Aorta (tissue), 5 donors: Measurements from ENCODE around the gene ANKRD33B. TPM values are rescaled to one million over a fixed set of nuclear protein-coding genes. Genes with fewer than 3 reads are reported as not detected.
A peak's percentile ranks its signal among the peaks of the same experiment; 100 is the strongest.

Source experiments
- ATAC-seq: fragments of 200-7000 bp; cut with Tn5 transposase; one replicate; pipeline ENCODE4 v1.9.1; 2022; ENCODE audit warnings: moderate library complexity; ENCODE audit not compliant: low FRiP score
- DNase-seq, 2 donors: peaks; one replicate each; pipeline ENCODE4 v3.0.0-alpha.2; 2020
- H3K27ac ChIP-seq, 2 donors: one replicate each; pipeline ENCODE4 v1.5.1; 2013; ENCODE audit warnings: low read length in 2 of 2, mild to moderate bottlenecking in 2 of 2, moderate library complexity in 2 of 2, control low read depth in 1 of 2, inconsistent platforms in 1 of 2, low read depth in 1 of 2
- H3K27me3 ChIP-seq, 2 donors: one replicate each; pipeline ENCODE4 v1.6.1; 2013; ENCODE audit warnings: control low read depth in 1 of 2, low read length in 1 of 2, mild to moderate bottlenecking in 1 of 2, moderate library complexity in 1 of 2; ENCODE audit not compliant: insufficient read depth in 2 of 2, control insufficient read depth in 1 of 2
- H3K36me3 ChIP-seq, 2 donors: one replicate each; pipeline ENCODE4 v1.6.1; 2013; ENCODE audit warnings: control low read depth in 1 of 2, low read length in 1 of 2, mild to moderate bottlenecking in 1 of 2; ENCODE audit not compliant: insufficient read depth in 2 of 2, control insufficient read depth in 1 of 2
- H3K4me1 ChIP-seq, 2 donors: one replicate each; pipeline ENCODE4 v1.6.1; 2013; ENCODE audit warnings: low read length in 2 of 2, control low read depth in 1 of 2, mild to moderate bottlenecking in 1 of 2, moderate library complexity in 1 of 2; ENCODE audit not compliant: insufficient read depth in 2 of 2, control insufficient read depth in 1 of 2
- H3K4me3 ChIP-seq, 2 donors: one replicate each; pipeline ENCODE4 v1.5.1; 2013; ENCODE audit warnings: low read length in 2 of 2, control low read depth in 1 of 2, mild to moderate bottlenecking in 1 of 2
- H3K9me3 ChIP-seq: one replicate; pipeline ENCODE4 v1.6.1; 2013; ENCODE audit warnings: mild to moderate bottlenecking, low read length; ENCODE audit not compliant: control insufficient read depth
- WGBS, 2 donors: extraction: QIAGEN DNeasy Blood & Tissue Kit; methylation state at CpG; one replicate each; pipeline ENCODE4 v1.1.7; 2013; 5-methylcytosine and 5-hydroxymethylcytosine counted together
- intact Hi-C, 2 donors: fragments of 100-400 bp; cut with DNase I; formaldehyde crosslinking; loops; one replicate each; pipeline versions ENCODE4 v1.14.2 to v1.15.0; 2022
- polyA plus RNA-seq, 2 donors: library from polyadenylated mRNA; stranded (reverse); fragments of 200-250 nt; gene quantifications; one replicate each; pipeline ENCODE4 v1.2.3, GENCODE V29; 2013
- total RNA-seq, 2 donors: library from RNA; stranded (reverse); fragmentation: NEBNext Ultra II Directional; extraction: Animal tissue kit (Norgen Biotek cat#: 25700); gene quantifications; one replicate each; pipeline ENCODE4 v1.2.1, GENCODE V29; 2021
- donor health status: healthy with polysubstance abuse.
- donor health status: Bipolar disorder and iron deficiency.
- donor health status: DM: no; HTN: no; CAD: no.
- donor health status: DM: no; HTN: no; CAD: no.
- donor health status: DM: yes; HTN: yes; CAD: no.

Gene ANKRD33B
- total and polyA plus RNA-seq, 4 donors, result 0.75 to 4.9 (median 3.3) TPM

GRCh38 chr5:10653751-10654400 lies 90.0 kb downstream of the ANKRD33B start:
- WGBS, 2 donors, result 85 to 86% methylated on average over 12 of the region's 12 CpGs
- ATAC-seq, result no peak
- no peak overlapping the region for H3K27ac ChIP-seq
- H3K27me3 ChIP-seq, result no peaks in the 10 kb centered on the region
- H3K4me3 ChIP-seq, result no peak overlapping the region
- intact Hi-C loops, result no loop called here
- H3K9me3 ChIP-seq, result no peaks in the 10 kb centered on the region
- H3K36me3 ChIP-seq, result no peaks in the 10 kb centered on the region
- no peak for DNase-seq
- no peaks in the 10 kb centered on the region for H3K4me1 ChIP-seq

- Histone ChIP-seq H3K27me3 (no peaks in the 10 kb centered on the region), H3K36me3 (no peaks in the 10 kb centered on the region), H3K27ac (no peak overlapping the region), H3K4me1 (no peaks in the 10 kb centered on the region), H3K4me3 (no peak overlapping the region), H3K9me3 (no peaks in the 10 kb centered on the region)
- DNase-seq (no peak), ATAC-seq (no peak)
- WGBS, 2 donors, result 93 to 95% methylated on average over 13 of the region's 13 CpGs
- intact Hi-C loops, result no loop called here
Measured at GRCh38 chr5:10654566-10654965, 90.7 kb downstream of the ANKRD33B start.

GRCh38 chr5:10655161-10655971 lies 91.5 kb downstream of the ANKRD33B start:
- Histone ChIP-seq H3K36me3 (no peaks in the 10 kb centered on the region), H3K27me3 (no peaks in the 10 kb centered on the region), H3K9me3 (no peaks in the 10 kb centered on the region), H3K4me1 (no peaks in the 10 kb centered on the region), H3K4me3 (no peak overlapping the region), H3K27ac (no peak overlapping the region)
- 88% methylated on average over 29 of the region's 29 CpGs for WGBS, 2 donors
- peak; percentile 29 for ATAC-seq
- DNase-seq, result no peak
- intact Hi-C loops, result no loop called here

- H3K27ac ChIP-seq, result no peak overlapping the region
- H3K9me3 ChIP-seq, result no peaks in the 10 kb centered on the region
- H3K4me1 ChIP-seq, result no peaks in the 10 kb centered on the region
- WGBS, 2 donors, result 86% methylated on average over 18 of the region's 18 CpGs
- no peak overlapping the region for H3K4me3 ChIP-seq
- no peaks in the 10 kb centered on the region for H3K27me3 ChIP-seq
- no peaks in the 10 kb centered on the region for H3K36me3 ChIP-seq
- DNase-seq (no peak), ATAC-seq (no peak)
- intact Hi-C loops, result no loop called here
Measured at GRCh38 chr5:10655972-10656830, 92.3 kb downstream of the ANKRD33B start.

- DNase-seq, result no peak
- 85 to 97% methylated on average over 4 of the region's 4 CpGs for WGBS, 2 donors
- Histone ChIP-seq H3K9me3 (no peaks in the 10 kb centered on the region), H3K4me1 (no peaks in the 10 kb centered on the region), H3K27ac (no peak overlapping the region), H3K36me3 (no peaks in the 10 kb centered on the region), H3K27me3 (no peaks in the 10 kb centered on the region), H3K4me3 (no peak overlapping the region)
- intact Hi-C loops, result no loop called here
- ATAC-seq, result no peak
Measured at GRCh38 chr5:10658265-10658664, 94.4 kb downstream of the ANKRD33B start.

GRCh38 chr5:10660135-10660534 lies 96.3 kb downstream of the ANKRD33B start:
- H3K4me3 ChIP-seq, result no peak overlapping the region
- no peaks in the 10 kb centered on the region for H3K36me3 ChIP-seq
- H3K4me1 ChIP-seq, result no peaks in the 10 kb centered on the region
- ATAC-seq (no peak), DNase-seq (no peak)
- H3K27ac ChIP-seq, result no peak overlapping the region
- intact Hi-C loops, result no loop called here
- H3K9me3 ChIP-seq, result no peaks in the 10 kb centered on the region
- 86 to 89% methylated on average over 3 of the region's 3 CpGs for WGBS, 2 donors
- H3K27me3 ChIP-seq, result no peaks in the 10 kb centered on the region

- no peaks in the 10 kb centered on the region for H3K27me3 ChIP-seq
- no peak overlapping the region for H3K4me3 ChIP-seq
- H3K36me3 ChIP-seq, result no peaks in the 10 kb centered on the region
- 93% methylated on average over 15 of the region's 15 CpGs for WGBS, 2 donors
- no peaks in the 10 kb centered on the region for H3K4me1 ChIP-seq
- intact Hi-C loops, result no loop called here
- ATAC-seq (no peak), DNase-seq (no peak)
- no peaks in the 10 kb centered on the region for H3K9me3 ChIP-seq
- no peak overlapping the region for H3K27ac ChIP-seq
Measured at GRCh38 chr5:10660720-10661387, 97.0 kb downstream of the ANKRD33B start.

- no peaks in the 10 kb centered on the region for H3K4me1 ChIP-seq
- H3K9me3 ChIP-seq, result no peaks in the 10 kb centered on the region
- intact Hi-C loops, result no loop called here
- 94 to 95% methylated on average over 13 of the region's 13 CpGs for WGBS, 2 donors
- DNase-seq, result no peak
- H3K4me3 ChIP-seq, result no peak overlapping the region
- no peak overlapping the region for H3K27ac ChIP-seq
- H3K27me3 ChIP-seq, result no peaks in the 10 kb centered on the region
- no peaks in the 10 kb centered on the region for H3K36me3 ChIP-seq
- no peak for ATAC-seq
Measured at GRCh38 chr5:10661401-10661800, 97.5 kb downstream of the ANKRD33B start.
